GM19328 (cell line): Measurements from ENCODE around the gene LRRC27.
"Not testable (repeated sequence)": the region's sequence is repeated elsewhere in the genome, so short reads cannot be mapped to it uniquely, and the experiment has no call there.

Experiments
- ATAC-seq: cut with Tn5 transposase; IDR thresholded peaks from one replicate; pipeline ENCODE4 v1.9.1; 2021; ENCODE audit warnings: mild to moderate bottlenecking, moderate library complexity; ENCODE audit not compliant: unreplicated experiment

The LRRC27 gene

GRCh38 chr10:132372516-132373095 is 40.6 kb downstream of the LRRC27 start:
- no peak for ATAC-seq

- no peak for ATAC-seq
Measured at GRCh38 chr10:132373241-132373955, 41.4 kb downstream of the LRRC27 start.

GRCh38 chr10:132374176-132374575 is 42.2 kb downstream of the LRRC27 start:
- ATAC-seq, result no peak

- ATAC-seq, result no peak
Measured at GRCh38 chr10:132374612-132375011, 42.6 kb downstream of the LRRC27 start.

GRCh38 chr10:132375116-132375794 is 43.3 kb downstream of the LRRC27 start:
- no peak for ATAC-seq

- ATAC-seq, result no peak
Measured at GRCh38 chr10:132375795-132376297, 43.9 kb downstream of the LRRC27 start.

GRCh38 chr10:132376394-132376851 is 44.4 kb downstream of the LRRC27 start:
- ATAC-seq, result no peak

GRCh38 chr10:132377326-132377725 is 45.3 kb downstream of the LRRC27 start:
- no peak for ATAC-seq

- ATAC-seq, result not testable (repeated sequence)
Measured at GRCh38 chr10:132379026-132379425, 47.0 kb downstream of the LRRC27 start.

- ATAC-seq, result not testable (repeated sequence)
Measured at GRCh38 chr10:132380986-132381385, 49.0 kb downstream of the LRRC27 start.

- ATAC-seq, result no peak
Measured at GRCh38 chr10:132381741-132382140, 49.7 kb downstream of the LRRC27 start.

- ATAC-seq, result no peak
Measured at GRCh38 chr10:132382231-132382922, 50.4 kb downstream of the LRRC27 start.

GRCh38 chr10:132383101-132383500 is 51.1 kb downstream of the LRRC27 start:
- ATAC-seq, result no peak

GRCh38 chr10:132383751-132384196 is 51.8 kb downstream of the LRRC27 start:
- ATAC-seq, result no peak

GRCh38 chr10:132384618-132385388 is 52.8 kb downstream of the LRRC27 start:
- no peak for ATAC-seq

- no peak for ATAC-seq
Measured at GRCh38 chr10:132385389-132385667, 53.3 kb downstream of the LRRC27 start.

- ATAC-seq, result no peak
Measured at GRCh38 chr10:132385721-132386418, 53.9 kb downstream of the LRRC27 start.

- no peak for ATAC-seq
Measured at GRCh38 chr10:132386419-132386831, 54.4 kb downstream of the LRRC27 start.

- ATAC-seq, result not testable (repeated sequence)
Measured at GRCh38 chr10:132386896-132387295, 54.9 kb downstream of the LRRC27 start.

- no peak for ATAC-seq
Measured at GRCh38 chr10:132387764-132388210, 55.8 kb downstream of the LRRC27 start.
